ENCODE results near the gene BCR.
A peak's percentile ranks its signal among the peaks of the same experiment; 100 is the strongest.

GRCh38 chr22:23270212-23270733, 90.0 kb downstream of the BCR start:
- TF ChIP-seq POLR2A (IDR thresholded peaks at IDR 0.05; ENCODE audit: low read depth, low read length), result no peak
- peak; percentile 56 for TF ChIP-seq RAD21 (IDR thresholded peaks at IDR 0.05; ENCODE audit: low read length)
- TF ChIP-seq CTCF (conservative IDR thresholded peaks at IDR 0.05; ENCODE audit: low read depth, low read length), result peak; percentile 40; the same call in 1 of the 2 replicates
- no peak for TF ChIP-seq USF2 (IDR thresholded peaks at IDR 0.05; ENCODE audit: low read depth, low read length)
- TF ChIP-seq CEBPB (IDR thresholded peaks at IDR 0.05; ENCODE audit: low read depth, low read length), result no peak
- TF ChIP-seq ELK1 (IDR thresholded peaks at IDR 0.05; ENCODE audit: borderline replicate concordance, low read depth, low read length), result no peak
- no peak for TF ChIP-seq RFX5 (IDR thresholded peaks at IDR 0.05; ENCODE audit: low read depth, low read length)
- TF ChIP-seq RCOR1 (IDR thresholded peaks at IDR 0.05; ENCODE audit: insufficient replicate concordance, low read length), result no peak
- peak; percentile 33; the same call in 1 of the 2 replicates for TF ChIP-seq SMC3 (IDR thresholded peaks at IDR 0.05; ENCODE audit: low read depth, low read length)
- TF ChIP-seq MXI1 (IDR thresholded peaks at IDR 0.05; ENCODE audit: borderline replicate concordance, low read depth, low read length), result no peak
- TF ChIP-seq BHLHE40 (IDR thresholded peaks at IDR 0.05; ENCODE audit: low read depth, low read length), result no peak
- no peak for TF ChIP-seq CHD1 (IDR thresholded peaks at IDR 0.05; ENCODE audit: low read depth, low read length)
- TF ChIP-seq MAZ (IDR thresholded peaks at IDR 0.05; ENCODE audit: borderline replicate concordance, low read depth, low read length), result no peak

Data from IMR-90 (cell line).